GM13977 (cell line): ENCODE results near the gene NHERF1.

Source experiments
- DNase-seq: peaks from one replicate; pipeline ENCODE4 v3.0.0; 2012; ENCODE audit warnings: low spot score
- CTCF ChIP-seq: IDR thresholded peaks from 2 replicates; pipeline ENCODE4 v1.5.1; 2012; ENCODE audit warnings: mild to moderate bottlenecking, control low read depth; ENCODE audit not compliant: insufficient read depth; ENCODE audit errors: extremely low read depth, missing control alignments
- in situ Hi-C: fragments of 300-500 bp; cut with MboI; formaldehyde crosslinking; loops from one replicate; pipeline ENCODE4 v1.12.0; 2022; ENCODE audit warnings: low sequenced_read_pairs, low pct_unique_long_range_greater_than_20kb, mixed read lengths, inconsistent platforms; ENCODE audit not compliant: unreplicated experiment

The NHERF1 gene

GRCh38 chr17:74779501-74779900 is 31.1 kb downstream of the NHERF1 start:
- no peak for TF ChIP-seq CTCF
- in situ Hi-C loops, result no loop called here
- no peak for DNase-seq

DNA sequence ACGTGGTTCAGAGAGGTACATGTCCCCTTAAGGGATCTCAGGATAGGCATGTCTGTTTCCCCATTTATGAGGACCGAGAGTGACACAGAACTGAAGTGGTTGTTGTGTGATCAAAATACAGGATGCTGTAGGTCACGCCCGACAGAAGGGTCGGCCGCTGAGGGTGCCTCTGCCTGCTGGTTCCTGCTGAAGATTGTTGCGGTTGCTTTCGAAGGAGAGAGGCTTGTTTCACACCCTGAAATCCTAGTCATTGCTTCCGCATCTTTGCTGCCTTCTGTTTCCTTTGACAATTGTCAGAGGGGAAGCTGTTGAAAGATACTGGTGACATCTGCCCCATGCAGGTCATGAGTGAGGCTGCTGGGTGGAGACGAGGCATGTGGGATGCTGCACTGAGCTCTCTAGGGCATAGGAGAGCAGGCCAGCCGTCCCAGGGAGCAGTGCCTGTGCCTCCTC is 31.5 kb downstream of the NHERF1 start:
- in situ Hi-C loops, result no loop called here
- DNase-seq, result peak; percentile 52
- no peak for TF ChIP-seq CTCF

DNA sequence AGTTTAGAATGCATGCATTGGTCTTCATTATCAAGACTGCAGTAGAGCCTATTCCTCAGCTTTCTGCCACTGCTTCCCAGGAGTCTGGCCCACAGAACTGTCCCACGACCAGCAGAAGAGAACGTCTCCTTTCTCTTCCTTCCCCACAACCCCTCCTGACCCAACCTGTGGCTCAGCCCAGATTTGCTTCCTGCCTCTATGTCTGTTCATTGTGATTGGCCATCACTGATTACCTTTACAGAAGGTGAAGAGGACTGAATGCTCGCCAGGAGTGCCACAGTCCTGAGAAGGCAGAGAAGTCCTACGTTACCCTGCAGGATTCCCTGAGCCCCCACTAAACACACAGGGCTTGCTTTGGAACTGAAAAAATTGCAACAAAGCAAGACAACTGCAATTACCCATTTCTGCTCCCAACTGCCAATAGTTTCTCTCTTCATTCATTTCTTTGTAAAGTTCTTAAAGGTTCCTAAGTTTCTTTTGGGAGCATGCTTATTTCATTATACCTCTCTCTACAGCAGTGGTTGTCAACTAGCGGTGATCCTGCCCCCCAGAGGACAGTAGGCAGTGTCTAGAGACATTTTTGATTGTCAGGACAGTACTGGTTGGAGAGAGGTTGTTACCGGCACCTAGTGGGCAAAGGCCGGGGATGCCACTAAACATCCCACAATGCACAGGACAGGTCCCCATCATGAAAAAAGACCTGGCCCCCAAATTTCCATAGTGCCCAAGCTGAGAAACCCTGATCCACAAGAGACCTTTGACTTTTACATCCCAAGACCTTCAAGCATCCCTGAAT is 32.2 kb downstream of the NHERF1 start:
- TF ChIP-seq CTCF, result peak; percentile 24
- no peak for DNase-seq
- in situ Hi-C loops, result no loop called here

DNA sequence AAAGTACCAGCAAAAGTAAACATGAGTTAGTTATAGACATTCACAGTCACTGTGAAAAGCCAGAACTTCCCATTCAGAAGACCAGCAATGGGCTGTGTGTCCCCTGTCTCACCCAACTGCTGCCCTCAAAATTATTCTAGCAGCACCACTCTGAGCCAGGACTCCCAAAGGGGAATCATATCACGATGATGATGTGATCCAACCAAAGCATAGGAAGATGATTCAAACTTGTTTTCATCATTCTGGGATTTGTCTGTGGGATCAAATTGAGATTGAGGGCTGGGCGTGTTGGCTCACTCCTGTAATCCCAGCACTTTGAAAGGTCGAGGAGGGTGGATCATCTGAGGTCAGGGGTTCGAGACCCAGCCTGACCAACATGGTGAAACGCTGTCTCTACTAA is 34.1 kb downstream of the NHERF1 start:
- DNase-seq, result no peak
- in situ Hi-C loops, result no loop called here
- no peak for TF ChIP-seq CTCF

GRCh38 chr17:74784125-74784810 is 35.8 kb downstream of the NHERF1 start:
- no peak for TF ChIP-seq CTCF
- DNase-seq, result no peak
- in situ Hi-C loops, result no loop called here

GRCh38 chr17:74785096-74785980 is 36.9 kb downstream of the NHERF1 start:
- TF ChIP-seq CTCF, result no peak
- in situ Hi-C loops, result no loop called here
- DNase-seq, result no peak
